Type B pancreatic cell (in vitro differentiated cells): Measurements from ENCODE around the gene SIK2. TPM values are rescaled to one million over a fixed set of nuclear protein-coding genes. Genes with fewer than 3 reads are reported as not detected.

Experiments used
- DNase-seq: peaks from one replicate; pipeline ENCODE4 v3.0.0; 2021; ENCODE audit warnings: mixed read lengths; ENCODE audit not compliant: unreplicated experiment; ENCODE audit errors: extremely low spot score
- H3K27ac Mint-ChIP-seq: 2 replicates; pipeline ENCODE4 v1.8.0; 2021; ENCODE audit warnings: mild to moderate bottlenecking, mixed read lengths
- H3K27me3 Mint-ChIP-seq: 2 replicates; pipeline ENCODE4 v1.8.0; 2021; ENCODE audit warnings: mixed read lengths
- H3K36me3 Mint-ChIP-seq: 2 replicates; pipeline ENCODE4 v1.8.0; 2021; ENCODE audit warnings: mixed read lengths
- H3K4me1 Mint-ChIP-seq: one replicate; pipeline ENCODE4 v1.8.0; 2021; ENCODE audit warnings: mixed read lengths; ENCODE audit not compliant: unreplicated experiment
- H3K4me3 Mint-ChIP-seq: 2 replicates; pipeline ENCODE4 v1.8.0; 2021; ENCODE audit warnings: mild to moderate bottlenecking, mixed read lengths
- H3K9me3 Mint-ChIP-seq: 2 replicates; pipeline ENCODE4 v1.8.0; 2021; ENCODE audit warnings: mixed read lengths
- CTCF ChIP-seq: fragments of 200-600 bp; sonication (generic); conservative IDR thresholded peaks from 2 replicates; pipeline ENCODE4 v1.5.0; 2021; ENCODE audit warnings: antibody characterized with exemption, mild to moderate bottlenecking
- total RNA-seq: library from RNA; stranded (reverse); gene quantifications from 2 replicates; pipeline ENCODE4 v1.2.1, GENCODE V29; 2021; ENCODE audit warnings: low replicate concordance

Gene SIK2
- total RNA-seq, 1 donor from 2014 or later = 28.0 TPM

- H3K27ac Mint-ChIP-seq = peak overlapping the region; percentile 68
- no peaks in the 10 kb centered on the region for H3K9me3 Mint-ChIP-seq
- no peak for DNase-seq
- H3K27me3 Mint-ChIP-seq = no peaks in the 10 kb centered on the region
- H3K4me1 Mint-ChIP-seq = peaks cover 32% of the 10 kb centered on the region
- peaks cover 10% of the 10 kb centered on the region for H3K36me3 Mint-ChIP-seq
- no peak for TF ChIP-seq CTCF
- peak overlapping the region; percentile 67 for H3K4me3 Mint-ChIP-seq
Observed at GRCh38 chr11:111729071-111729830, 127.0 kb downstream of the SIK2 start.

GRCh38 chr11:111729831-111730311 lies 127.6 kb downstream of the SIK2 start:
- peak overlapping the region; percentile 68 for H3K27ac Mint-ChIP-seq

GRCh38 chr11:111730871-111731591 lies 128.8 kb downstream of the SIK2 start:
- no peak for TF ChIP-seq CTCF
- H3K4me1 Mint-ChIP-seq = peaks cover 46% of the 10 kb centered on the region
- no peak for DNase-seq
- peaks cover under 1% of the 10 kb centered on the region for H3K36me3 Mint-ChIP-seq
- H3K9me3 Mint-ChIP-seq = no peaks in the 10 kb centered on the region
- peak overlapping the region; percentile 83 for H3K27ac Mint-ChIP-seq
- peak overlapping the region; percentile 19 for H3K4me3 Mint-ChIP-seq
- no peaks in the 10 kb centered on the region for H3K27me3 Mint-ChIP-seq

More at GRCh38 chr11:111729831-111730311, 127.6 kb downstream of the SIK2 start:
- DNase-seq = no peak
- Mint-ChIP-seq H3K27me3 (no peaks in the 10 kb centered on the region), H3K4me3 (peak overlapping the region; percentile 67), H3K4me1 (peaks cover 36% of the 10 kb centered on the region), H3K9me3 (no peaks in the 10 kb centered on the region), H3K36me3 (peaks cover 9% of the 10 kb centered on the region)
- no peak for TF ChIP-seq CTCF

- Mint-ChIP-seq H3K4me3 (no peak overlapping the region), H3K27ac (peak overlapping the region; percentile 83), H3K4me1 (peaks cover 54% of the 10 kb centered on the region), H3K9me3 (no peaks in the 10 kb centered on the region), H3K27me3 (no peaks in the 10 kb centered on the region), H3K36me3 (no peaks in the 10 kb centered on the region)
- no peak for TF ChIP-seq CTCF
- no peak for DNase-seq
Observed at GRCh38 chr11:111731821-111732220, 129.6 kb downstream of the SIK2 start.

- TF ChIP-seq CTCF = no peak
- no peak overlapping the region for H3K27ac Mint-ChIP-seq
- H3K9me3 Mint-ChIP-seq = no peaks in the 10 kb centered on the region
- no peaks in the 10 kb centered on the region for H3K27me3 Mint-ChIP-seq
- DNase-seq = no peak
- peaks cover 63% of the 10 kb centered on the region for H3K4me1 Mint-ChIP-seq
- H3K36me3 Mint-ChIP-seq = no peaks in the 10 kb centered on the region
- no peak overlapping the region for H3K4me3 Mint-ChIP-seq
Observed at GRCh38 chr11:111733016-111733415, 130.8 kb downstream of the SIK2 start.
